Stimulated activated naive CD4-positive, alpha-beta T cell treated with Interleukin-2 at 50 U/mL for 16 hours (primary cell): Measurements from ENCODE around the gene DYNLRB1.
"Not testable (repeated sequence)": the region's sequence is repeated elsewhere in the genome, so short reads cannot be mapped to it uniquely, and the experiment has no call there.

Experiments
- DNase-seq: peaks from one replicate; lab custom pipeline; 2025; lab: John Stamatoyannopoulos, UW

DYNLRB1 gene

DNA sequence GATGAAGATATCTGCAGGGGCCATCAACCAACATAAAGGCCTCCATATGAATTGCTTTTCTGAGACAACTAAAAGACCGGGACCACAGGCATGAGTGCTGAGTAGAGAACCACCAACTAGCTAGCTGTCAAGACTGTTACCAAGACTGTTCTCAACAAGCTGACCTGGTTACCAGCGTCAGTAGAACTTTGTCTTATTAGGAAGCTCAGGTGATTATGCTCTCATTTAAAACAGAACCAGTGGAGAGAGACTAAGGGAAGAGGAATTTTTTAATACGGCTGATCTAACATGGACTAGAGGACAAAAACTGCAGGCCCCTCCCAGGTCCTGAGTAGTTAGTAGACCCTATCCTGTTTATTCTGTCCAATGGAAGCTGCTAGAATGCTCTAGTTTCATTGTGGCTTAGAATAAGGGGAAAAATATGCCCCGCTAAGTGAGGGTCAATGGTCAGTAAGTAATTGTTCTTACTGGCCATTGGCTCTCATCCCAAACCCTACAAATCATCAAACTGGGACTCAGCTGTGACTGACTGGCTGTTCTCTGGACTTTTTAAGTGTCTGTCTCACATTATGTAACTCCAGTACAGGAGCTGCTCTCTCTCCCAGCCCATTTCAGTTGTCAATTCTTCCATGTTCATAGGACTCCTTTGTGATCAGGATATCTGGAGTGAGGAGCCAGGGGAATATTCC lies 3.8 kb upstream of the DYNLRB1 start:
- no peak for DNase-seq

DNA sequence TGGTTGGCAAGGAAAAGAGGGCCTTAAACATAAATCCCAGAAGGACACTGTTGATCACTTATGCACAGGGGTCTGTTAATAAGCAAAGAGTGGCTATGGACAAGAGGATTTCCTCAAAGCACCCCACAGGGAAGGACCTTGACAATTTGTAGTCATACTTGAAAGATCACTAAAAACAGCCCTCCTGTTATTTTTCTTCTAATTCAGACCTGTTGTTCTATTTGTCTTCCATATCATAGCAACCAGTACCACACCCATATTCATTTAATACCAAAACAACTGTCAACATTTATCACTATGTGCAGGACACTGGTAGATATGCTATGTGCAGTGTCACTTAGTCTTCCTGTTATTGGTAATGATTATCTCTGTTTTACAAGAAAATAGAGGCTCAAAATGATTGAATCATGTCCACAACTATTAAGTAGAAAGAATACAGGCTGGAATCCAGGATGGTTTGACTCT lies 3.2 kb upstream of the DYNLRB1 start:
- no peak for DNase-seq

DNA sequence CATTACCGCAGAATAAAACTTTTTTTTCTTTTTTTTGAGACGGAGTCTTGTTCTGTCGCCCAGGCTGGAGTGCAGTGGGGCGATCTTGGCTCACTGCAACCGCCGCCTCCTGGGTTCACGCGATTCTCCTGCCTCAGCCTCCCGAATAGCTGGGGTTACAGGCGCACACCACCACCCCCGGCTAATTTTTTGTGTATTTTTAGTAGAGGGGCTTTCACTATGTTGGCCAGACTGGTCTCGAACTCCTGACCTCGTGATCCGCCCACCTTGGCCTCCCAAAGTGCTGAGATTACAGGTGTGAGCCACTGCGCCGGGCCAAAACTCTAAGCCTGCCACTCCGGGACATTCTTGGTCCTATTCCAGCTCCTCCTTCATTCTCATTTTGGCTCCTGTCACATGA lies 2.2 kb upstream of the DYNLRB1 start:
- DNase-seq: not testable (repeated sequence)

DNA sequence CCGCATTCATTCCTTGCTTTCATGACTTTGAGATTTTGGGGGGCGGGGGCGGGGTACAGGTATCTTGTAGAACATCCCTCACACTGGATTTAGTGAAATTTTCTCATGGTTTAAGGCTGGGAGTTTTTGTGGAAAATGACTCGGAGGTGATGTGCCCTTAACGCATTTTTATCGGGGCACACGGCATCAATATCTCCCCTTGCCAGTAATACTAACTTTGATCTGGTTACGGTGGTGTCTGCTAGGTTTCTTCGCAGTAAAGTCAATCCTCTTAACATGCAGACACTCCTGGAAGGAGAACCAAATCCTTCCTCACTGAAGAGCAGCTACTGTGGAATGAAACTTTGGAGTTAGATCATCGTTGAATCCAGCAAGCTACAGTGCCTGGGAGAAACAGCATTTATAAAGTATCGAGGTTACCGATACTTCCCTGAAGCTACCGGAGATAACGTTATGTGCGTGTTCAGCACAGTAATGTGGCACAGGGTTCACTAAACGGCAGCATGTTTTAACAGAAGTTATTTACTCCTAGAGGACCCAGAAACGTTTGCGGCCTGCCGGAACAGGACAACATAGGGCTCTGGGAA lies 1.2 kb upstream of the DYNLRB1 start:
- DNase-seq: no peak

DNA sequence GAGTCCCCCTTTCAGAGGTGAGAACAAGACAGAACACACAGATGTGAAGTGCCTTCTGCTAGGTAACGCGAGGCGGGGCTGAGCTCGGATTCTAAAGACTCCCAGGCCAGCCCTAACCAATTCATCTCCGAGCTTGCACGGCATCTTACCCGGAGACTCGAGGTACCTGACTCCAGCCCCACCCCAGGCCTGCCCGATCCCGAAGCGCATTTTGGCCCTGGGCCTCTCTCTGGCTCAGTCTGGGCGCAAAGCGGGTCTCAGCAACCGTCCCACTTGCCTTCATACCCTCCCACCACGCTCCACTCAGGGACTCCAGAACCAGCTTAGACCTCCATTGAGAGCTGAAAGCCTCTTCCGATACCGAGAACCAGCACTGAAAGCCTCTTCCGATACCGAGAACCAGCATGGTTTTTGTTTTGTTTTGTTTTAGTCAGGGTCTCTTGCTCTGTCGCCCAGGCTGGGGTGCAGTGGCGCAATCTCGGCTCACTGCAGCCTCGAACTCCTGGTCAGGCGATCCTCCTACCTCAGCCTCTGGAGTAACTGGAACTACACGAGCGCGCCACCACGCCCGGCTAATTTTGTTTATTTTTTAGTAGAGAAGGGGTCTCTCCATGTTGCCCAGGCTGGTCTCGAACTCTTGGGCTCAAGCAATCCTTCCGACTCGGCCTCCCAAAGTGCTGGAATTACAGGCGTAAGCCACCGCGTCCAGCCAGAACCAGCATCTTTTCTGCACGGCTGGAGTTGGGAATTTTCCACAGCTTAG lies 557 bp upstream of the DYNLRB1 start:
- peak; percentile 68 for DNase-seq

DNA sequence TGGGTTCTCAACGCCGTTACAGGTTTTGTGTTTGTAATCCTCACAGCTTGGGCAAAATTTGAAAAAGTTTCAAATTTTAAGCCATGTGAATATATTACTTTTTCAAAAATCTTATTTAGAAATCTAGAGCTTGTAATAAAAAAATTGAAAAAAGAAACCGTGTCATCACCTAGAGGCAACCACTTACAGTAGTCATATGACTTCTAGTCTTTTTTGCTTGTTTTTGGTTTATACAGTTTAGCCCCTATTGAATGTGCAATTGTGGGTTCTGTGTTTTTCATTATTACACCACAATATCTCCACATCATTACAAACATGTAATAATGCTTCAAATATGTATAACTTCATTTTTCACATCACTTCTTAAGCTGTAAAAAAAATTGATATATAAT lies 888 bp downstream of the DYNLRB1 start:
- DNase-seq: no peak

DNA sequence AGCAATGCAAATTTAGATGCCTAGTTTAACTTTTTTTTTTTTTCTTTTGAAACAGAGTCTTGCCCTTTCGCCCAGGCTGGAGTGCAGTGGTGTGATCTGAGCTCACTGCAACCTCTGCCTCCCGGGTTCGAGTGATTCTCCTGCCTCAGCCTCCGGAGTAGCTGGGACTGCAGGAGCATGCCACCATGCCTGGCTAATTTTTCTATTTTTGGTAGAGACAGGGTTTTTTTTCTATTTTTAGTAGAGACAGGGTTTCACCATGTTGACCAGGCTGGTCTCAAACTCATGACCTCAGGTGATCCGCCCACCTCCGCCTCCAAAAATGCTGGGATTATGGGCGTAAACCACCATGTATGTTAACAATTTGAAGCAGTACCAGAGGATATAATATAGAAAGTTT lies 2.6 kb downstream of the DYNLRB1 start:
- not testable (repeated sequence) for DNase-seq

DNA sequence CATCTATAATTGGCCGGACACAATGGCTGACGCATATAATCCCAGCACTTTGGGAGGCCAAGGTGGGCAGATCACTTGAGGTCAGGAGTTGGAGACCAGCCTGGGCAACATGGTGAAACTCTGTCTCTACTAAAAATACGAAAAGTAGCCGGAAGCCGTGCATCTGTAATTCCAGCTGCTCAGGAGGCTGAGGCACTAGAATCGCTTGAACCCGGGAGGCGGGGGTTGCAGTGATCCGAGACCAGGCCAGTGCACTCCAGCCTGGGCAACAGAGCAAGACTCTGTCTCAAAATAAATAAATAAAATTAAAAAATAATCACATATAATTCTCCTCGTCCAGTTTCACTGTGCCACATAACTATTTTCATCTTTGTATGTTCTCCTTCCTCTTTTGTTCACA lies 3.6 kb downstream of the DYNLRB1 start:
- not testable (repeated sequence) for DNase-seq

DNA sequence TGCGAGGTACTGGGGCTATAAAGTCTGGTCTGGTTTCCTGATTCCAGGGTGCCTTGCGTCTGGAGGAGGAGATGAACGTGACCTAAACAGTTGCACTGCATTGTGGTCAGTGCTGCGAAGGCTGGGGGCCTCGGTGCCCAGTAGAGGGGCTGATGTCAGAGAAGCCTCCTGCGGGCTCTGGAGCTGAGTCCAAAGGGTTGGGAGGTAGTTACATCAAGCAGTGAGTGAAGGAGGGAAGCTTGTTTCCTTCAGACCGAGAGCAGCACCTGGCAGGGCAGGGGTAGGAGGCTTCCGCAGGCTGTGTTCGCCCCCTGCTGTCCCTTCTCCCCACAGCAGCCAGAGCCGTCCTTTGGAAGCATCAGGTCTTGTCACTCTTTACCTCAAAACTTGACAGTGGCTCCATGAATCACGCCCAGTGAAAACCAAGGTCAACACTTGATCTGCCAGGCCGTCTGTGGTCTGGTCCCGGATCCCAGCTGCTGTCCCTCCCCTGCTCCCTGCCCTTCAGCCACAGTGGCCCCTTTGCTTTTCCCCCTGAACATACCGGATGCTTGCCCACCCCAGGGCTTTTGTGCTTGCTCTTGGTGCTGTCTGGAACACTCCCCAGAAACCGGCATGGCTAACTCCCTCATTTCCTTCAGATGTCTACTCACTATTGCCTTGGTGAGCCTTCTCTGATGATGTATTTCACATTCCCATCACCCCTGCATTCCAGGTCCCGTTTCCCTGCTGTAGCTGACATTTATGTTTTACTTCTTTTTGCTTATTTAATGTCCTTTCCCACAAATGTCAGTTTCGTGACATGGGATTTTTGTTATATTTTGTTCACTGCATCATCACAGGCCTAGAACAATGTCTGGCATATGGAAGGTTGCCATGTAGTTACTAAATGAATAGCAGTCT lies 7.0 kb downstream of the DYNLRB1 start:
- peak; percentile 31 for DNase-seq

DNA sequence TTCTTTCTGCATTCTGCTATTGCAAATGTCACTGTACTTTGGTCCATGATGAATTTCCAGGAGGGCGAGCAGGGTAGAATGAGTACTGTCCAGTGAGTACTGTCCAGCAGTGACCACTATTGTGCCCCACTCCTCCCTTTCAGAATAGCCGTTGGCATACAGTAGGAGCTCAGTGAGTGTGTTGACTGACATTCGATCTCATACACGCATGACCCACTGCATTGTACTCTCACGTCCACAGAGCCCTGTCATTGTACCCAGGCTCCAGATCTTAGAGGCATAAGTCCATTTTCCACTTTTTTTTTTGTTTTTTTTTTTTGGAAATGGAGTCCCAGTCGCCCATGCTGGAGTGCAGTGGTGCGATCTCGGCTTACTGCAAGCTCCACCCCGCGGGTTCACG lies 8.2 kb downstream of the DYNLRB1 start:
- DNase-seq: no peak

DNA sequence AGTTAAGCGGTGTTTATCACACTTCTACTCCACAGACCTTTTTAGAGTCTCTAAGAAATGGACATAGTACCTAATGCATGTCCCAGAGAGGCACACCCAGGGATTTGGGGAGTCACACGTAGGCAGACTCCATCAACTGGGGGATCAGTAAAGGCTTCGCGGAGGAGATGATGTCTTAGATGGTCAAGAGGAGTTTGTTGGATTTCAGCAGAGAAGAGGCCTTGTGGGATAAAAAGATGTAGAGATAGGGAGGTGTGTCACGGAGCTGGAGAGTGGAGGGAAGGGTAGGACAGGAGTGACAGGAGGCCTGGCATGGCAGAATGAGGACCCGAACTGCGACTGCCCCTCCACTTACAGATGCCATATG lies 9.1 kb downstream of the DYNLRB1 start:
- DNase-seq: no peak

DNA sequence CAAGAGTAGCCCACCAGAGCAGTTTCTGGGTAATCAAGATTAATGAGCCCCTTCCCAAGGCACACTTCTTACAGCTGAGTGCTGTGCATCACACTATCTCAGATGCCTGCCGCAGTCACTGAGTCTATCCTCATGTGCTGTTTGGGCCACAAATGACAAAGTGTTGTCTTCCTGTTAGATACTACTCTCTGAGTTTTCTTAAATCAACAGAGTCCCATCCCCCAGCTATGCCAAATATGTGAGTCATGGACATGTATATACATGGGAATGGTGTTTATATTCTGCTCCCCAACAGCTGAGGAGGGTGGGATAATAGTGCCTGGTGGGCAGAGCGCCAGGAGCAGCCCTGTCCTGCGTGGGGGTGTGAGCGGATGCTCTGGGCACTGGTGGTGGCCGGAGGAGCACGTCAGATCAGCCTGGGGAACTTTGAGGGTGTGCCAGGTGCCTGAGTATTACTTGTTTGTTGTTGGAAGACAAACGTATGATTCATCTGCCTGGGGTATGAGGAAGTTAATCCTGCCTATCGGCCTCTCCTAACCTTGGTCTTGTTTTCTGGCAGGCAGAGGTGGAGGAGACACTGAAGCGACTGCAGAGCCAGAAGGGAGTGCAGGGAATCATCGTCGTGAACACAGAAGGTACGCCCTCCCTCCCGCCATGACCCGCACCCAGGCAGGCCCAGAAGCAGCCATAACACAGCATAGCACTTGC lies 9.6 kb downstream of the DYNLRB1 start:
- DNase-seq: no peak

DNA sequence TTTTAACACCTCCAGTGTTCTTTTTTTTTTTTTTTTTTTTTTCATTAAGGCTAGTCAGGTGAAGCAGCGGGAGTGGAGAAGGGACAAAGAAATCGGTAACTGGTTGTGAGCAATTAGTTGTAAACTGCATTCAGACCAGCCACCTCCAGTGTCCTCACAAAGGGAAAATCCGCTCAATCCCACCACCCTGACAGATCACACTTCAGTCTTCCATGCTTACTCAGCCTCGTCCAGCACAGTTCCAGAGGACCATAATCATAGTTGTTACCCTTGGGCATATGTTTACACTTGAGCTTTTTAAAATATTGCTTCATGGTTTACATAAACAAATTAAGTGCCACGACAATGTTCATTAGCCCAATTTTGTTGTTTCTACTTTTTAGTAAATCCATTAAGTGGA lies 10.2 kb downstream of the DYNLRB1 start:
- no peak for DNase-seq

DNA sequence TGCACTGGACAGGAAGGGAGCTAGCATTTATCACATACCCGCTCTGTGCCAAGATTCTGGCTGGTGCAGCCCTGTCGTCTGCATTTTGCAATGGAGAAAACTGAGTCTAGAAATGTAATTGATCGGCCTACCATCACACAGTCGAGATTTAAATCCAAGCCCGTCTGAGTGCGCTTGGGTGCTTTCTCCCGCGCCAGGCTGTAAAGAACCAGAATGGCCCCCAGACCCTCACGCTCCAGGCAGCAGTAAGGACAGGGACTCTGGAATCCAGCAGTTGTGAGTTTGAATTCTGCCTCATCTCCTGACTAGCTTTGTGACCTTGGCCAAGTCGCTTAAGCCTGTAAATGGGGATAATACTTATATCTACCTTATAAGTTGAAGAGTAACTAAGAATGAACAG lies 10.8 kb downstream of the DYNLRB1 start:
- DNase-seq: no peak

DNA sequence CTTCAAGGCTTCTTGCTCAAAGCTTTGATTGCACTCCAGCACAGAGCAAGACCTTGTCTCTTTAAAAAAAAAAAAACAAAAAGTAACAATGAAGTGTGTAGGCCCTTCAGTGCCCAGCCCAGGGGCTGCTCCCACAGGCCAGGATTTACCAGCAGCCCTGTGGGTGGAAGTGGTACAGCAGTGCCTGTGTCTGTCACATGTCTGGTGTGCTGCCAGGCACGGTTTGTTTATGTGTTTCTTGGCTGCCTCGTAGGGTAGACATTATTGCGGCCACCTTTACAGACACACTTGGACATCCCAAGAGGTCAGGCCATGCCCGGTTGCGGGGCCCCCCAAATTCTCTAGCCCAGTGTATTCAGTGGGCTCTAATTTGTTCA lies 12.7 kb downstream of the DYNLRB1 start:
- DNase-seq: no peak

DNA sequence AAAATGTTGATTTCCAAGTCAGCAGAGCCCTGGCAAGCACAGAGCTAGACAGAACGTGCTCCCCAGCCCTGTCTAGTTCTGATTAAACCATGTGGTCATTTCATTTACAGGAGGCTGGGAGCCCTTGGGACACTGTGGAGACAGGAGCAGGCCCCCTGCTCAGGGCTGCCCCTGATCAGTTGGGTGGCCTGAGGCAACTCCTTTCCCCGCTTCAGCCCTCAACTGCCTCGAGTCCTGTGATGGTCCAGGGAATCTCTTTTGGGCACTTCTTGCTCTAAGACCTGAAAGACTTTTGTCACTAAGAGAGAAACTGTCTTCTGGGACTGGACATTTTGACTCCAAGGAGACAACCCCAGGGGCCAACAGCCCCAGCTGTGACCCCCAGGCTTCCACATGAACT lies 13.5 kb downstream of the DYNLRB1 start:
- no peak for DNase-seq

DNA sequence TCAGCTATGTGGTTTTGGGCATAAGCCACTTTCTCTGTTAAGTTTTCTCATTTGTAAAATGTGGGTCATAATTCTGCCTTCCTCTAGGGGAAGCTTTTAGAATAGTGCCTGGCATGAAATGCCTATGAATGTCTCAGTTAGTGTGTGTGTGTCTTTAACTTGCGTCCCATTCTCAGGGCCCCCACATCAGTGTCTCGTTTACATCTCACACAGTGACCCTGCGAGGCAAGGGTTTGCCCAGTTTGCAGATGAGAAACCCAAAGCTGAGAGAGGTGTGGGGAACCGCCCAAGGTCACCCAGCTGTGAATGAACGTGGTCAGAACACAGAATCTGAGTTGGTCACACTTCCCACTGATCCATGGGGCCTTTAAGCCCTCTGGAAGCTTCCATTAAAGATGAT lies 14.1 kb downstream of the DYNLRB1 start:
- DNase-seq: no peak

DNA sequence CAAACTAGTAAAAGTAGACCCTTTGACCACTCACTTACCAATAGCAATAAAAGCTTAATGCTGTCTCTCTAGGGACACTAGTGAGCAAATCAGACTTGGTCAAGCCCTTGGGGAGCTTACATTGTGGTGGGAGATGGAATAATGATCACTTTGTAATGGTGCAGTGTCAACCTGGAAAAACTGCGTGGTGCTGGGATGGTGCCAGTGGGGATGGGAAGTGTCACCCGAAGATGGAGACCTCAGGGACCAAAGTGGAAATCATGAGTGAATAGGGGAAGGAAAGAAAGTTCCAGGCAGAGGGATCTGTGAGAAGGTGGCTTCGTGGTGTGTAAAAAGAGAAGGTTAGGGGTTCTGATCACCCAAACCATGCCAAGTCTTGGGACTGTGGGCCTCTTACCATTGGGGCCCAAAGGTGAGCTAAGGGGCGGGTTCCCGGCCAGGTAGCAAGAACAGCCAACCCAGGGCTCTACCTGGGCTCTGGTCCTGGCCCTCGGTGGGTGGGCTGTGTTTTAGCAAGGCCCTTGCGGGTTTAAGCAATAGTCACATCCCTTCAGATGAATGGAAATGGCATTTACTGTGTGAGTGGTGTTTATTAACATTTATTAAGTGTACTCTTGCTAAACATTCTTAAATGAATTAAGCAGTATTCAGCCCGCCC lies 15.5 kb downstream of the DYNLRB1 start:
- DNase-seq: no peak

DNA sequence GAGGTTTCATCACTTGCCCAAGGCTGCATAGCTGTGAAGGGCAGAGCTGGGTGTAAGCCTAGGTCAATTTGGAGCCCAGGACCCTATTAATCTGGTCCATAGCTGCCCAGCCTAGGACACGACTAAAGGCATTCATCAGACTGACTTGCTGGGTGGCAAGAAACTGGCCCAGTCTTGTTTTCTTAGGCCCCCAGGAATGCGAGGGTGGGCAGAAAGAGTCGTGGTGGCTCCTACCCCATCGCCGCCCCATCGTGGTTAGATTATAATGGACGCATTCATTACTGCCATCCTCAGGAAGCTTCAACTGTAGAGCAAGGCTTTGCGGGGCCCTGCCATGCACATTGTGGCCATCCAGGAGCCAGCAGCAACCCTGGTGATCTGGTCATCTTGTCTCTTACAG lies 16.1 kb downstream of the DYNLRB1 start:
- no peak for DNase-seq

DNA sequence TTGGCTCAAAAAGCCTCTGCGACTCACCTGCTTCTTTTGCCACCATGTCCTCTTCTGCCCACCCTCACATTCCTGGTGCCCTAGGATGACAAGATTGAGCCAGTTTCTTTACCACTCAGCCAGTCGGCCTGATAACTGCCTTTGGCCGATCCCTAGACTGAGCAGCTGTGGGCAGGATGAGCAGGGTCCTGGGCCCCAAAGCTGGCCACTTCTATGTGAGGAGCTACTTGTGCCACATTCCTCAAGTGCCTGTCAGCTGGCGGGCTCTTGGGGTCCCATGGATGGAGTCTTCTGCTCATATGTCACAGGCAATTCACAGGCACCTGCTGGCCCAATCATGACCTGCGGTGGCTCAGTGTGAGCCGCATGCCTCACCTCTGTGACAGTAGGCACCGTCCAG lies 16.5 kb downstream of the DYNLRB1 start:
- no peak for DNase-seq
